NCI-H2029 (cell line): ENCODE results near the gene TFAP2A.

Source experiments
- DNase-seq: peaks from one replicate; lab custom pipeline; 2025; lab: John Stamatoyannopoulos, UW

Gene TFAP2A

GRCh38 chr6:10414756-10415616 lies at the start of gene TFAP2A:
TFAP2A (minus strand) TSS chr6:10415074; CDS start chr6:10414991, 83 bp downstream.
- DNase-seq: no peak

- no peak for DNase-seq
These were observed 48.9 kb upstream of the TFAP2A start for GRCh38 chr6:10463491-10464481.

GRCh38 chr6:10463040-10463439 lies 48.2 kb upstream of the TFAP2A start:
- DNase-seq: no peak

- no peak for DNase-seq
These were observed 47.0 kb upstream of the TFAP2A start for GRCh38 chr6:10461850-10462249.

- DNase-seq: no peak
These were observed 45.2 kb upstream of the TFAP2A start for GRCh38 chr6:10460096-10460495.

GRCh38 chr6:10458287-10458686 lies 43.4 kb upstream of the TFAP2A start:
- DNase-seq: peak; percentile 11

- DNase-seq: no peak
These were observed 38.7 kb upstream of the TFAP2A start for GRCh38 chr6:10453596-10453995.

- no peak for DNase-seq
These were observed 37.1 kb upstream of the TFAP2A start for GRCh38 chr6:10451828-10452509.

GRCh38 chr6:10451394-10451793 lies 36.5 kb upstream of the TFAP2A start:
- DNase-seq: no peak

GRCh38 chr6:10449751-10450150 lies 34.9 kb upstream of the TFAP2A start:
- no peak for DNase-seq

- DNase-seq: no peak
These were observed 33.2 kb upstream of the TFAP2A start for GRCh38 chr6:10448096-10448495.

GRCh38 chr6:10446548-10446947 lies 31.7 kb upstream of the TFAP2A start:
- no peak for DNase-seq

- no peak for DNase-seq
These were observed 26.8 kb upstream of the TFAP2A start for GRCh38 chr6:10441655-10442009.

GRCh38 chr6:10441004-10441654 lies 26.3 kb upstream of the TFAP2A start:
- DNase-seq: no peak

GRCh38 chr6:10437891-10438290 lies 23.0 kb upstream of the TFAP2A start:
- DNase-seq: no peak

GRCh38 chr6:10434235-10434634 lies 19.4 kb upstream of the TFAP2A start:
- DNase-seq: no peak

GRCh38 chr6:10433322-10433721 lies 18.4 kb upstream of the TFAP2A start:
- DNase-seq: no peak

- no peak for DNase-seq
These were observed 16.7 kb upstream of the TFAP2A start for GRCh38 chr6:10431423-10432164.

- peak; percentile 65 for DNase-seq
These were observed 15.0 kb upstream of the TFAP2A start for GRCh38 chr6:10429638-10430427.

GRCh38 chr6:10426781-10427279 lies 12.0 kb upstream of the TFAP2A start:
- DNase-seq: no peak
